ENCODE measurements around the gene CCDC88B. TPM values are rescaled to one million over a fixed set of nuclear protein-coding genes. Genes with fewer than 3 reads are reported as not detected.
A peak's percentile ranks its signal among the peaks of the same experiment; 100 is the strongest.

CCDC88B gene
- total and polyA plus RNA-seq, 9 of the 15 experiments (the other 6 are each of a cell fraction or from before 2014, with no cell fraction given), result 0.13 to 18.1 (median 7.9) TPM

GRCh38 chr11:64372802-64373597 is 33.0 kb downstream of the CCDC88B start (continued):
- TF ChIP-seq, protein P1, sequence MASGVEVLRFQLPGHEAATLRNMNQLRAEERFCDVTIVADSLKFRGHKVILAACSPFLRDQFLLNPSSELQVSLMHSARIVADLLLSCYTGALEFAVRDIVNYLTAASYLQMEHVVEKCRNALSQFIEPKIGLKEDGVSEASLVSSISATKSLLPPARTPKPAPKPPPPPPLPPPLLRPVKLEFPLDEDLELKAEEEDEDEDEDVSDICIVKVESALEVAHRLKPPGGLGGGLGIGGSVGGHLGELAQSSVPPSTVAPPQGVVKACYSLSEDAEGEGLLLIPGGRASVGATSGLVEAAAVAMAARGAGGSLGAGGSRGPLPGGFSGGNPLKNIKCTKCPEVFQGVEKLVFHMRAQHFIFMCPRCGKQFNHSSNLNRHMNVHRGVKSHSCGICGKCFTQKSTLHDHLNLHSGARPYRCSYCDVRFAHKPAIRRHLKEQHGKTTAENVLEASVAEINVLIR (CRISPR knock-in tag; IDR thresholded peaks at IDR 0.05), result no peak
- TF ChIP-seq SRSF7 (optimal IDR thresholded peaks at IDR 0.05; ENCODE audit: low read depth, low read length) (no peak), MCM5 (IDR thresholded peaks at IDR 0.05; ENCODE audit: low read depth) (no peak), CBX8 (IDR thresholded peaks at IDR 0.05; ENCODE audit: borderline replicate concordance, extremely low read depth, low read depth, low read length, poor library complexity, severe bottlenecking) (no peak), L3MBTL2 (IDR thresholded peaks at IDR 0.05) (peak; percentile 20; the same call in 1 of the 2 replicates), RBFOX2 (IDR thresholded peaks at IDR 0.05; ENCODE audit: low read depth, low read length) (peak; percentile 56), KHSRP (IDR thresholded peaks at IDR 0.05) (no peak), STAT6 (CRISPR knock-in tag; IDR thresholded peaks at IDR 0.05) (peak; percentile 90; the same call in 1 of the 2 replicates), UBTF (IDR thresholded peaks at IDR 0.05; ENCODE audit: borderline replicate concordance in 1 of 2, low read depth in 2 of 2, low read length in 2 of 2) (no peak), SUPT5H (IDR thresholded peaks at IDR 0.05) (peak; percentile 62), PYGO2 (tag; IDR thresholded peaks at IDR 0.05) (no peak), ZNF445 (CRISPR knock-in tag; IDR thresholded peaks at IDR 0.05; ENCODE audit: low read depth) (no peak), ZNF668 (CRISPR knock-in tag; IDR thresholded peaks at IDR 0.05) (no peak), ZBTB11 (CRISPR knock-in tag; IDR thresholded peaks at IDR 0.05) (no peak)
